ENCODE data around the gene SPATA33.
"Not testable (repeated sequence)": the region's sequence is repeated elsewhere in the genome, so short reads cannot be mapped to it uniquely, and the experiment has no call there.

The SPATA33 gene

DNA sequence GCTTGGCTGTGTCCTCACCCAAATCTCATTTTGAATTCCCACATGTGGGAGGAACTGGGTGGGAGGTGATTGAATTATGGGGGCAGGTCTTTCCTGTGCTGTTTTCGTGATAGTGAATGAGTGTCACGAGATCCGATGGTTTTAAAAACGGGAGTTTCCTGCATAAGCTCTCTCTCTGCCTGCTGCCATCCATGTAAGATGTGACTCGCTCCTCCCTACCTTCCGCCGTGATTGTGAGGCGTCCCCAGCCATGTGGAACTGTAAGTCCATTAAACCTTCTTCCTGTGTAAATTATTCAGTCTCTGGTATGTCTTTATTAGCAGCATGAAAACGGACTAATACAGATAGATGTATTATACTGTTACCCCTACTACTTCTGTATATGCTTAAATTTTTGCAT, 3.6 kb downstream of the SPATA33 start:
- DNase-seq: no peak
- no peaks in the 10 kb centered on the region for H3K36me3 ChIP-seq (ENCODE audit: control insufficient read depth, insufficient read depth, low read length)
- H3K4me3 ChIP-seq (ENCODE audit: insufficient read depth, low read depth, low read length, poor library complexity, severe bottlenecking): no peak overlapping the region
- H3K27me3 ChIP-seq (replicated peaks; ENCODE audit: control insufficient read depth, insufficient read depth, low read length, poor library complexity, severe bottlenecking): no peaks in the 10 kb centered on the region
- H3K27ac ChIP-seq (ENCODE audit: insufficient read depth, low read length, poor library complexity, severe bottlenecking): no peak overlapping the region
- no peaks in the 10 kb centered on the region for H3K9me3 ChIP-seq (ENCODE audit: control insufficient read depth, low read length)
- H3K4me1 ChIP-seq (ENCODE audit: control insufficient read depth, insufficient read depth, low read length, poor library complexity, severe bottlenecking): peaks cover 16% of the 10 kb centered on the region

DNA sequence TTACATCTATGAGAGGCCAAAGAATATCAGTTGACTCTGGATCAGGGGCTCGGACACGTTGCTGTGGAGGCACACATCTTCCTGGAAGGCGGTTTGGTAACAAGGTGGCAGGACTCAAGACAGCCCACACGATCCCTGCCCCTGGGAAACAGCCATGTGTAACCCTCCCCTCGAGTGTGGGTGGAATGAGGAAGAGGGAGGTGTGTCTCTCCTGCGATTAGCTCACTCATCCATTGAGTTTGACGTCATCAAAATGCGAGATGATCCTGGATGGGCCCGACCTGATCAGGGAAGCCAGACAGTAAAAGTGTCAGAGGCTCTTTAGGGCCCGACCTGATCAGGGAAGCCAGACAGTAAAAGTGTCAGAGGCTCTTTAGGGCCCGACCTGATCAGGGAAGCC, 6.6 kb downstream of the SPATA33 start:
- not testable (repeated sequence) for H3K9me3 ChIP-seq (ENCODE audit: control insufficient read depth, low read length); H3K27ac ChIP-seq (ENCODE audit: insufficient read depth, low read length, poor library complexity, severe bottlenecking); DNase-seq; H3K4me1 ChIP-seq (ENCODE audit: control insufficient read depth, insufficient read depth, low read length, poor library complexity, severe bottlenecking); H3K36me3 ChIP-seq (ENCODE audit: control insufficient read depth, insufficient read depth, low read length); H3K27me3 ChIP-seq (replicated peaks; ENCODE audit: control insufficient read depth, insufficient read depth, low read length, poor library complexity, severe bottlenecking); H3K4me3 ChIP-seq (ENCODE audit: insufficient read depth, low read depth, low read length, poor library complexity, severe bottlenecking)

DNA sequence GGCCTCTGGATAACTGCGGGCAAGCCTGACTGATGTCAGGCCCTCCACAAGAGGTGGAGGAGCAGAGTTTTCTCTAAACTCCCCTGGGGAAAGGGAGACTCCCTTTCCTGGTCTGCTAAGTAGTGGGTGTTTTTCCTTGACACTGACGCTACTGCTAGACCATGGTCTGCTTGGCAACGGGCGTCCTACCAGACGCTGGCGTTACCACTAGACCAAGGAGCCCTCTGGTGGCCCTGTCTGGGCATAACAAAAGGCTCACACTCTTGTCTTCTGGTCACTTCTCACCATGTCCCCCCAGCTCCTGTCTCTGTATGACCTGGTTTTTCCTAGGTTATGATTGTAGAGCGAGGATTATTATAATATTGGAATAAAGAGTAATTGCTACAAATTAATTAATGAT, 9.4 kb downstream of the SPATA33 start:
- H3K9me3 ChIP-seq (ENCODE audit: control insufficient read depth, low read length); DNase-seq; H3K36me3 ChIP-seq (ENCODE audit: control insufficient read depth, insufficient read depth, low read length); H3K4me1 ChIP-seq (ENCODE audit: control insufficient read depth, insufficient read depth, low read length, poor library complexity, severe bottlenecking); H3K4me3 ChIP-seq (ENCODE audit: insufficient read depth, low read depth, low read length, poor library complexity, severe bottlenecking); H3K27me3 ChIP-seq (replicated peaks; ENCODE audit: control insufficient read depth, insufficient read depth, low read length, poor library complexity, severe bottlenecking); H3K27ac ChIP-seq (ENCODE audit: insufficient read depth, low read length, poor library complexity, severe bottlenecking): not testable (repeated sequence)

DNA sequence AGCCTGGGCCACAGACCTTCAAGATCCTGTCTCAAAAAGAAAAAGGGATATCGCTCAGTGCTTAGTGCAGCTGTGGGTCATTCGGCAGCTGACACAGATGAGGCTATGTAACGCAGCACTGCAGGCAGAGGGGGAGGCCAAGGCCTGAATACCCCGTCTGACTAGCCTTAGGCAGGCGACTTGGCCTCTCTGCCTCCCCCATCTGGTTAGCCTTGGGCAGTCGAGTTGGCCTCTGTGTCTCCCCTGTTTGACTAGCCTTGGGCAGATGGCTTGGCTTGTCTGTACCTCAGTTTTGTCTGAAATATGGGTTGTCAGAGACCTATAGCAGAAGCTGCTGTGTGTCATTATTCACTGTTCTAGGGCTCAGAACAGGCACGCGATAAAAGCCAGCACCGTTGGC, 10.0 kb downstream of the SPATA33 start:
- Histone ChIP-seq H3K4me1 (ENCODE audit: control insufficient read depth, insufficient read depth, low read length, poor library complexity, severe bottlenecking) (no peaks in the 10 kb centered on the region), H3K27me3 (replicated peaks; ENCODE audit: control insufficient read depth, insufficient read depth, low read length, poor library complexity, severe bottlenecking) (no peaks in the 10 kb centered on the region), H3K27ac (ENCODE audit: insufficient read depth, low read length, poor library complexity, severe bottlenecking) (no peak overlapping the region), H3K4me3 (ENCODE audit: insufficient read depth, low read depth, low read length, poor library complexity, severe bottlenecking) (no peak overlapping the region), H3K9me3 (ENCODE audit: control insufficient read depth, low read length) (no peaks in the 10 kb centered on the region), H3K36me3 (ENCODE audit: control insufficient read depth, insufficient read depth, low read length) (no peaks in the 10 kb centered on the region)
- no peak for DNase-seq

DNA sequence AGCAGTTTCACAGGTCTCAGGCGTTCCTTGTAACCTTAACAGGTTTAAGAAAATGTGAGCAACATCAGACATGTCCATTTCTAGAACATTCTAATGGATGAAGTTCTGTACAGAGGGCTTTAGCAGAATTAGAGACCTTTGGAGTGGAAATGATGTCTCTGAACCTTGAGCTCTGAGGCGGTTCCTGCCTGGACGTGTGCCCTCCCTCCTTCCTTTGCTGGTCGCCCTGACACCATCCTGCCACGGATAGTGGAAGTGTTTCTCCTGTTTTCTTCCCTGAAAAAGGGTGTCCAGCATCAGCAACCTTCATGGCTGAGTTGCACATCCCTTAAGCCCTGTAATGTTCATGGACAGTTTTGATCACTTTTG, 11.1 kb downstream of the SPATA33 start:
- no peaks in the 10 kb centered on the region for H3K27me3 ChIP-seq (replicated peaks; ENCODE audit: control insufficient read depth, insufficient read depth, low read length, poor library complexity, severe bottlenecking)
- no peak for DNase-seq
- H3K27ac ChIP-seq (ENCODE audit: insufficient read depth, low read length, poor library complexity, severe bottlenecking): no peak overlapping the region
- H3K36me3 ChIP-seq (ENCODE audit: control insufficient read depth, insufficient read depth, low read length): no peaks in the 10 kb centered on the region
- H3K9me3 ChIP-seq (ENCODE audit: control insufficient read depth, low read length): no peaks in the 10 kb centered on the region
- H3K4me3 ChIP-seq (ENCODE audit: insufficient read depth, low read depth, low read length, poor library complexity, severe bottlenecking): no peak overlapping the region
- H3K4me1 ChIP-seq (ENCODE audit: control insufficient read depth, insufficient read depth, low read length, poor library complexity, severe bottlenecking): no peaks in the 10 kb centered on the region

DNA sequence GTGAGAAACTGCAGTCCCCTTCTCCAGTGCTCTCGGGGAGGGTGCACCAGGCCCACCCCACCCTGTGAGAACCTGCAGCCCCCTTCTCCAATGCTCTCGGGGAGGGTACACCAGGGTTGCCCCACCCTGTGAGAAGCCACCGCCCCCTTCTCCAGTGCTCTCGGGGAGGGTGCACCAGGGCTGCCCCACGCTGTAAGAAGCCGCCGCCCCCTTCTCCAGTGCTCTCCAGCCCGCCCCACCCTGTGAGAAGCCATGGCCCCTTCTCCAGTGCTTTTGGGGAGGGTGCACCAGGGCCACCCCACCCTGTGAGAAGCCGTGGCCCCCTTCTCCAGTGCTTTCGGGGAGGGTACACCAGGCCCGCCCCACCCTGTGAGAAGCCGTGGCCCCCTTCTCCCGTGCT, 12.1 kb downstream of the SPATA33 start:
- DNase-seq: no peak
- Histone ChIP-seq H3K9me3 (ENCODE audit: control insufficient read depth, low read length) (no peaks in the 10 kb centered on the region), H3K36me3 (ENCODE audit: control insufficient read depth, insufficient read depth, low read length) (no peaks in the 10 kb centered on the region), H3K4me3 (ENCODE audit: insufficient read depth, low read depth, low read length, poor library complexity, severe bottlenecking) (no peak overlapping the region), H3K4me1 (ENCODE audit: control insufficient read depth, insufficient read depth, low read length, poor library complexity, severe bottlenecking) (no peaks in the 10 kb centered on the region), H3K27ac (ENCODE audit: insufficient read depth, low read length, poor library complexity, severe bottlenecking) (no peak overlapping the region), H3K27me3 (replicated peaks; ENCODE audit: control insufficient read depth, insufficient read depth, low read length, poor library complexity, severe bottlenecking) (no peaks in the 10 kb centered on the region)

DNA sequence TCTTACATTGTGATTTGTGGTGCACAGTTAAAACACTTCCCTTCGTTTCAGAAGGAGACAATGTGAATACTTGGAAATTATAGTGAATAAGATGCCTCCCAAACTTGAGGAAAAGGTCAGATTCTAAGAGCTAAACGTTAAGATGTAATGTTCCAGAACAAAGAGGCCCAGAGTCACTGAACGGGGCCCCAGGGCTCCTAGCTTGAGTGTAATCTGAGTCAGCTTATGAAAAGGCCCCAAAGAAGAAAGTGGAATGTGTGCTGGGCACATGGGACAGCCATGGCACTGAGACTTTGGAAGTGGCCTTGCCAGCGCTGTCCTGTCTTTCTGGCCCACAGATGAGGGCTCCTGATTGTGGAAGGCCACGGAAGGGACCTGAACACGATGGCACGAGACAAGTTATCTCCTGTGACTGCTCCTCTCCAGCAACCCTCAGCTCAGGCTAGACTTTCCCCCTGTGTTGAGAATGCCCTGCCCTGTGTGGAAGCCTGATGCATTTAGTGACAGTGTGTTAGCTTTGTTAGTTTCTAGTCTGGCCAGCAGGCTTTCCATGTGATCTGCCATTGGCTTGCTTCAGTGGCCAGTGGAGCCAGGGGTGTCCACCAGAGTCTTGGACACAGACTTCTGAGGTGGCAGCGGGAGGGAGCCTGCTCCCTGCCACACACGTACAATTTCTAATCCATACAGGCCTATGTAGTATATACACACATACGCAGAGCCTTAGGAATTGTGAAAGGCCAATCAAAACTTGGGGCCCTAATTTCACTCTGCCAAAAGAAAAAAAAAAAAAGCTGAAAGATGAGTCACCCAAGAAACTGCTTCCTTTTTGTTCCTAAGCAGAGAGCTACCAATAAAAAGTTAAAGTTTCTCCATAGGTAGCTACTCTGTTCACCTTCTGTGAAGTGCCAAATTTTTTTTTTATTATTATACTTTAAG, 13.1 kb downstream of the SPATA33 start:
- no peaks in the 10 kb centered on the region for H3K9me3 ChIP-seq (ENCODE audit: control insufficient read depth, low read length)
- no peaks in the 10 kb centered on the region for H3K4me1 ChIP-seq (ENCODE audit: control insufficient read depth, insufficient read depth, low read length, poor library complexity, severe bottlenecking)
- H3K4me3 ChIP-seq (ENCODE audit: insufficient read depth, low read depth, low read length, poor library complexity, severe bottlenecking): no peak overlapping the region
- no peaks in the 10 kb centered on the region for H3K36me3 ChIP-seq (ENCODE audit: control insufficient read depth, insufficient read depth, low read length)
- no peak for DNase-seq
- no peak overlapping the region for H3K27ac ChIP-seq (ENCODE audit: insufficient read depth, low read length, poor library complexity, severe bottlenecking)
- no peaks in the 10 kb centered on the region for H3K27me3 ChIP-seq (replicated peaks; ENCODE audit: control insufficient read depth, insufficient read depth, low read length, poor library complexity, severe bottlenecking)

DNA sequence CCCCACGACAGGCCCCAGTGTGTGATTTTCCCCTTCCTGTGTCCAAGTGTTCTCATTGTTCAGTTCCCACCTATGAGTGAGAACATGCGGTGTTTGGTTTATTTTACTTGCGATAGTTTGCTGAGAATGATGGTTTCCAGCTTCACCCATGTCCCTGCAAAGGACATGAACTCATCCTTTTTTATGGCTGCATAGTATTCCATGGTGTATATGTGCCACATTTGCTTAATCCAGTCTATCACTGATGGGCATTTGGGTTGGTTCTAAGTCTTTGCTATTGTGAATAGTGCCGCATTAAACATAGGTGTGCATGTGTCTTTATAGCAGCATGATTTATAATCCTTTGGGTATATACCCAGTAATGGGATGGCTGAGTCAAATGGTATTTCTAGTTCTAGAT, 13.9 kb downstream of the SPATA33 start:
- not testable (repeated sequence) for H3K4me1 ChIP-seq (ENCODE audit: control insufficient read depth, insufficient read depth, low read length, poor library complexity, severe bottlenecking); H3K36me3 ChIP-seq (ENCODE audit: control insufficient read depth, insufficient read depth, low read length); H3K27me3 ChIP-seq (replicated peaks; ENCODE audit: control insufficient read depth, insufficient read depth, low read length, poor library complexity, severe bottlenecking); H3K4me3 ChIP-seq (ENCODE audit: insufficient read depth, low read depth, low read length, poor library complexity, severe bottlenecking); H3K9me3 ChIP-seq (ENCODE audit: control insufficient read depth, low read length); DNase-seq; H3K27ac ChIP-seq (ENCODE audit: insufficient read depth, low read length, poor library complexity, severe bottlenecking)

DNA sequence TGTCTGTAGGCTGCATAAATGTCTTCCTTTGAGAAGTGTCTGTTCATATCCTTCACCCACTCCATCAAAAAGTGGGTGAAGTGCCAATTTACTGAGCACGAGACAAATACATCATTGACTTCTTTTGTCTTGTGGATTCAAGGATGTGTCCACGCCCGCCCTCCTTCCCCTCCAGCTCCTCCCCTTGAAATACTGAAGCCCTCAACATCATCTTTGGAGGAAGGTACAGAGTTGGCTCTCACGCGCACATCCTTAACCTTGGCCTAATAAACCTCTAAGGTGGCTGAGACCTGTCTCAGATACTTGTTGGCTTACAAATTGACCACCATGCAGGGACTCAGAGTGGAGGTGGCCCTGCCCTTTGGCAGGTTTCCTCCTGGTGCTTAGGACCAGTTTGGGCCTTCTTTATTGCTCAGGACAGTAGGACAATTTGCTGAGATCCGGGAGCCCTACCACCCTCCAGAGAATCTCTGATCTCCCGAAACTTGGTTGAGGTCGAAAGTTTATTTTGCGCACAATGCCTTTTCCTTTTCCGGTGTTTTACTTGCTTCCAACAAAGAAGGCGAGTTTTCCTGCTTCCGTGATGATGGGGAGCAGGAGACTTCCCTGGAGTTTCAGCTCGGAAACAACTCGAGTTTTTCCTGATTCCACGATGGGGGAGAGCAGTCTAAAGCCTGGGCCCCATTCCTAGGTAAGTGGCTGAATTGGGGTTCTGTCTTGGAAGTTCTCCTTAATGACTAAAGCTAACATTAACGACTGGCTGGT, 14.7 kb downstream of the SPATA33 start:
- Histone ChIP-seq H3K27ac (ENCODE audit: insufficient read depth, low read length, poor library complexity, severe bottlenecking) (no peak overlapping the region), H3K9me3 (ENCODE audit: control insufficient read depth, low read length) (no peaks in the 10 kb centered on the region), H3K36me3 (ENCODE audit: control insufficient read depth, insufficient read depth, low read length) (no peaks in the 10 kb centered on the region), H3K4me1 (ENCODE audit: control insufficient read depth, insufficient read depth, low read length, poor library complexity, severe bottlenecking) (no peaks in the 10 kb centered on the region), H3K27me3 (replicated peaks; ENCODE audit: control insufficient read depth, insufficient read depth, low read length, poor library complexity, severe bottlenecking) (no peaks in the 10 kb centered on the region), H3K4me3 (ENCODE audit: insufficient read depth, low read depth, low read length, poor library complexity, severe bottlenecking) (no peak overlapping the region)
- DNase-seq: no peak

DNA sequence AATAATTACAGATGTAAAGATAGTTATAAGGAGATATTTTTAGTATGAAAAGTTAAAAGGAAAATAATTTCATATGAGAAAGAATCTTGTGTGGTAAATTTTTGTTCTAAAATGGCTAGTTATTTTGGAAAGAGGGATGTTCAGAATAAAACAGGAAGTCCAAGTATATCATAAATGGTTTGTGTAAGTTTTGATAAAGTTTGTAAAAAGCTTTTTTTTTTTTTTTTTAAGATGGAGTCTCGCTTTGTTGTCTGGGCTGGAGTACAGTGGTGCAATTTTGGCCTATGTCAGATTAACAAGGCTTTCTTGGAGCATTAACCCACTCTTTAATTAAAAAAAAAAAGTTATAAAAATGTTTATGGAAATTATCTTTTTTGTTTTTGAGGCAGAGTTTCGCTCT, 20.6 kb downstream of the SPATA33 start:
- H3K4me3 ChIP-seq (ENCODE audit: insufficient read depth, low read depth, low read length, poor library complexity, severe bottlenecking): no peak overlapping the region
- H3K36me3 ChIP-seq (ENCODE audit: control insufficient read depth, insufficient read depth, low read length): no peaks in the 10 kb centered on the region
- no peak for DNase-seq
- H3K27ac ChIP-seq (ENCODE audit: insufficient read depth, low read length, poor library complexity, severe bottlenecking): no peak overlapping the region
- H3K9me3 ChIP-seq (ENCODE audit: control insufficient read depth, low read length): no peaks in the 10 kb centered on the region
- no peaks in the 10 kb centered on the region for H3K27me3 ChIP-seq (replicated peaks; ENCODE audit: control insufficient read depth, insufficient read depth, low read length, poor library complexity, severe bottlenecking)
- H3K4me1 ChIP-seq (ENCODE audit: control insufficient read depth, insufficient read depth, low read length, poor library complexity, severe bottlenecking): no peaks in the 10 kb centered on the region
